T-cell (primary cell): Measurements from ENCODE around the gene DACT2. TPM values are rescaled to one million over a fixed set of nuclear protein-coding genes. Genes with fewer than 3 reads are reported as not detected.
"Not testable (repeated sequence)": the region's sequence is repeated elsewhere in the genome, so short reads cannot be mapped to it uniquely, and the experiment has no call there.

Experiments used
- ATAC-seq, 4 experiments: fragments of 200-7000 bp in 3 of 4; fragments of 150-1000 bp in 1 of 4; cut with Tn5 transposase; replicated peaks in 1 of 4; 1 replicate in 3 of 4; 2 replicates in 1 of 4; pipeline ENCODE4 v1.10.0; 2021; ENCODE audit warnings: moderate library complexity in 3 of 4, mild to moderate bottlenecking in 2 of 4, moderate number of reproducible peaks in 1 of 4
- CTCF ChIA-PET, 2 donors: fragments of 300-600 bp; sonication (Branson Sonifier 250); formaldehyde crosslinking; loops; one replicate each; lab custom pipeline; 2022; ENCODE audit warnings: antibody characterized with exemption in 2 of 2; lab: Charles Lee
- POLR2A ChIA-PET, 2 donors: fragments of 300-600 bp; sonication (Branson Sonifier 250); formaldehyde crosslinking; loops; one replicate each; lab custom pipeline; 2022; ENCODE audit warnings: antibody characterized with exemption in 2 of 2; lab: Charles Lee
- DNase-seq, 35 experiments: peaks; one replicate each; pipeline versions ENCODE4 v3.0.0 to v3.0.0-alpha.2; 2013 to 2023
- H3K27ac ChIP-seq: one replicate; pipeline ENCODE4 v1.5.1; 2013; ENCODE audit warnings: low read length
- H3K27me3 ChIP-seq, 2 experiments: replicated peaks in 1 of 2; 1 replicate in 1 of 2; 2 replicates in 1 of 2; pipeline versions ENCODE4 v1.6.1 to v1.7.0; 2013; ENCODE audit warnings: low read length in 1 of 2, mixed read lengths in 1 of 2; ENCODE audit not compliant: control insufficient read depth in 2 of 2, insufficient read depth in 2 of 2; ENCODE audit errors: extremely low read depth in 1 of 2
- H3K36me3 ChIP-seq, 2 donors: 1 replicate in 1 of 2; 2 replicates in 1 of 2; pipeline versions ENCODE4 v1.6.1 to v1.7.0; 2013; ENCODE audit warnings: low read length in 1 of 2; ENCODE audit not compliant: control insufficient read depth in 2 of 2, insufficient read depth in 1 of 2; ENCODE audit errors: extremely low read depth in 1 of 2
- H3K4me1 ChIP-seq, 2 experiments: 1 replicate in 1 of 2; 2 replicates in 1 of 2; pipeline versions ENCODE4 v1.6.1 to v1.7.0; 2013; ENCODE audit warnings: low read length in 2 of 2, mixed read lengths in 1 of 2; ENCODE audit not compliant: insufficient read depth in 2 of 2, control insufficient read depth in 1 of 2; ENCODE audit errors: extremely low read depth in 1 of 2
- H3K4me3 ChIP-seq, 2 donors: 1 replicate in 1 of 2; 2 replicates in 1 of 2; pipeline versions ENCODE4 v1.5.1 to v1.7.0; 2013; ENCODE audit warnings: mild to moderate bottlenecking in 2 of 2, low read length in 1 of 2, moderate library complexity in 1 of 2; ENCODE audit not compliant: control insufficient read depth in 1 of 2; ENCODE audit errors: extremely low read depth in 1 of 2
- H3K9me3 ChIP-seq: 2 replicates; pipeline ENCODE4 v1.7.0; 2013
- H3K27ac Mint-ChIP-seq, 2 donors: one replicate each; pipeline ENCODE4 v1.8.0; 2020 to 2021; ENCODE audit warnings: mild to moderate bottlenecking in 2 of 2, mixed read lengths in 2 of 2
- H3K27me3 Mint-ChIP-seq, 2 donors: one replicate each; pipeline ENCODE4 v1.8.0; 2021 to 2022; ENCODE audit warnings: mixed read lengths in 2 of 2
- H3K36me3 Mint-ChIP-seq: one replicate; pipeline ENCODE4 v1.8.0; 2021; ENCODE audit warnings: mixed read lengths
- H3K4me1 Mint-ChIP-seq, 3 donors: one replicate each; pipeline ENCODE4 v1.8.0; 2020 to 2022; ENCODE audit warnings: mixed read lengths in 3 of 3, mild to moderate bottlenecking in 1 of 3
- H3K4me3 Mint-ChIP-seq, 3 donors: one replicate each; pipeline ENCODE4 v1.8.0; 2020 to 2022; ENCODE audit warnings: mild to moderate bottlenecking in 3 of 3, mixed read lengths in 3 of 3, moderate library complexity in 3 of 3
- H3K9me3 Mint-ChIP-seq, 3 donors: one replicate each; pipeline ENCODE4 v1.8.0; 2020 to 2022; ENCODE audit warnings: mixed read lengths in 3 of 3
- WGBS: methylation state at CpG from one replicate; pipeline ENCODE4 v1.1.5; 2013; ENCODE audit warnings: missing lambda C conversion rate; ENCODE audit not compliant: insufficient coverage; 5-methylcytosine and 5-hydroxymethylcytosine counted together
- total RNA-seq, 35 experiments: library from RNA in 6 of 35; stranded (reverse) in 6 of 35; fragments of 120-200 nt in 1 of 35; gene quantifications; one replicate each; pipeline versions ENCODE4 v1.2.1 to v1.2.4 and lab custom pipeline; 2013 to 2026

Gene DACT2
- total RNA-seq, 5 donors from 2014 or later (not counting 1 experiment from before 2014, with no cell fraction given): not detected

DNA sequence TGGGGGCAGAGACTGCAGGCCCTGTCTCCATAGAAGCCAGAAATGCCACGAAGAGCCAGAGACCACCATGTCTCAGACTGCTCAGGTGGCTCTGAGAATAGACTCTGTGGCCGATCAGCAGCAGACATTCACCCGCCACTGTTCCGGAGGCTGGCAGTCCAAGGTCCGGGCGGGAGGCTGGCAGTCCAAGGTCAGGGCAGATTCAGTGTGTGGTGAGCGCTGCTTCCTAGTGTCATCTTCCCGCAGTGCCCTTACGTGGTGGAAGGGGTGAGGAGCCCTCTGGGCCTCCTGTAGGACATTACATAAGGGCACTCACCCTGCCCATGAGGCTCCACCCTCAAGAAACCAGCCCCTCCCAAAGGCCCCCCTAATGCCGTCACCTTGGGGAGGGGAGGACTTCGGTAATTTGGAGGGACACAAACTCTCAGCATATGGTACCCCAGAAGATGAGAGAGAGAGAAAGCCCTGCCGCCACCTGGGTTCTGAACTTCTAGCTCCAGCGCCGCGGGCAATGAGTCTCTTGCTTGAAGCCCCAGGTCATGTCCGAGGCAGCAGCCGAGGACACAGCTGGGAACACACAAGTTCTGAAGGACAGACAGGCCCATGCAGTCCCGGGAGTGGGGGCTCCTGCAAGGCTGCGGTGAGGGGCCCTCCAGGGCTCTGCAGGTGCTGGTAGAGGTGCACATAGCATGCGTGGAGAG is 36.4 kb downstream of the DACT2 start:
- Histone ChIP-seq H3K9me3 (no peaks in the 10 kb centered on the region), H3K4me1 (no peaks in the 10 kb centered on the region), H3K36me3 (no peaks in the 10 kb centered on the region), H3K27ac (no peak overlapping the region), H3K27me3 (peaks cover 0 to 26% of the 10 kb centered on the region in 2 experiments), H3K4me3 (no peak overlapping the region)
- ATAC-seq: no peak
- Mint-ChIP-seq H3K27me3 (peaks cover 6 to 9% of the 10 kb centered on the region in 2 donors), H3K27ac (no peak overlapping the region), H3K4me3 (no peak overlapping the region), H3K9me3 (peaks cover 0 to 2% (median 0%) of the 10 kb centered on the region in 3 donors), H3K4me1 (peaks cover 0 to 3% (median 0%) of the 10 kb centered on the region in 3 donors), H3K36me3 (no peaks in the 10 kb centered on the region)
- WGBS: 93% methylated on average over 15 of the region's 20 CpGs
- CTCF ChIA-PET: no interaction called here
- DNase-seq: no peak
- POLR2A ChIA-PET: no interaction called here

DNA sequence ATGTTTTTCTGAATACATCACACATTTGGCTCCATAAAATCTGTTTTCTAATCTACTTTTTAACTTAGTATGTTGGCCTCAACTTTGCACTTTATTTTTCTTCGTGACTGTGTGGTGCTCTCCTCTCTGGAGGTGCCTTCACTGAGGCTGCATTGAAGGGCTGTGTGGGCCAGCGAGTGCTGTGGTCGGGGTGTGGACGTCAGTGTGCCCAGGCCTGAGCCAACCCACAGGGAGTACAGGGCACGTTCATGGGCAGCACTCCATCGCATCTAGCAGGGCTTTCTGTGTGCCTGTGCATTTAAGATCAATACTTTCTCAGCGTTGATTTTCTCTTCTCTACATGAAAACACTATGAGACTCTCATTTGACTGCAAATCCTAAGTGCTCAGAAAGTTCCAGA is 37.8 kb downstream of the DACT2 start:
- no peak for ATAC-seq
- 73% methylated on average over 5 of the region's 7 CpGs for WGBS
- POLR2A ChIA-PET: no interaction called here

DNA sequence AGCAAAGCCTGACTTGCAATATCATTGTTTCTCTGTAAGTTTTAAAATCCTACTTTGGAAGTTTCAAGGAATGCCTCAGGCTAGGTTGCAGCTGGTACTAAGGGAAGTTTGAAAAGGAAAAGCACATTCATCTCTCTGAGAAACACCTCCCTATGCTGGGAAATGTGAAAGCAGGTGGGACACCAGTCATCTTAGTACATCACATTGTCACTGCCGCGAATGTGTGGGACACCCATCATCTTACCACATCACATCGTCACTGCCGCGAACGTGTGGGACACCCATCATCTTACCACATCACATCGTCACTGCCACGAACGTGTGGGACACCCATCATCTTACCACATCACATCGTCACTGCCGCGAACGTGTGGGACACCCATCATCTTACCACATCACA is 38.3 kb downstream of the DACT2 start:
- POLR2A ChIA-PET, H3K9me3 Mint-ChIP-seq, H3K4me1 ChIP-seq: not testable (repeated sequence)

More for the DNA sequence above, 37.8 kb downstream of the DACT2 start:
- Histone ChIP-seq H3K27ac (no peak overlapping the region), H3K4me3 (no peak overlapping the region), H3K9me3 (no peaks in the 10 kb centered on the region), H3K36me3 (no peaks in the 10 kb centered on the region), H3K27me3 (peaks cover 0 to 31% of the 10 kb centered on the region in 2 experiments), H3K4me1 (no peaks in the 10 kb centered on the region)
- Mint-ChIP-seq H3K4me1 (no peaks in the 10 kb centered on the region), H3K27ac (no peak overlapping the region), H3K36me3 (no peaks in the 10 kb centered on the region), H3K9me3 (peaks cover 0 to 5% (median 0%) of the 10 kb centered on the region in 3 donors), H3K27me3 (peaks cover 14 to 19% of the 10 kb centered on the region in 2 donors), H3K4me3 (no peak overlapping the region)
- peak in 1 of 35 experiments; percentile 7 for DNase-seq
- CTCF ChIA-PET: no interaction called here

DNA sequence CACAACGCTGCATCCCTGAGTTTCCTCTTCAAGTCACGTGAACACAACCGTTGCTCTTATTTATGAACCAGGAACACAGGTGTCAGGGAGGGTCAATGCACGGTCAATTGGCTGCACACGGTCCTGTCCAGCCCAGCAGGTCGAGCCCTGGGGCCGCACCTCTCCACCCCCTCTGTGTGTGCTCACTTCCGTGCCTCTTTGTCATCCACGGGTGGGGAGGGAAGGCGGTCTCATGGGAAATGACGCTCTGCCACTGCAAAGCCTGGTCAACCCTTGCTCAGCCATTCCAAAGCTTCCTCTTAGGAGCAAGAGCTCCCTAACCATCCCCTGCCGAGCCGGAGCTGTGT is 38.7 kb downstream of the DACT2 start:
- H3K4me1 ChIP-seq: no peaks in the 10 kb centered on the region
- no peak overlapping the region for H3K4me3 ChIP-seq
- H3K27me3 ChIP-seq: peaks cover 0 to 38% of the 10 kb centered on the region in 2 experiments
- H3K9me3 ChIP-seq: no peaks in the 10 kb centered on the region
- 73% methylated on average over 8 of the region's 13 CpGs for WGBS
- H3K27ac Mint-ChIP-seq: no peak overlapping the region
- ATAC-seq: no peak
- no peaks in the 10 kb centered on the region for H3K36me3 Mint-ChIP-seq
- POLR2A ChIA-PET: no interaction called here
- CTCF ChIA-PET: no interaction called here
- H3K4me3 Mint-ChIP-seq: no peak overlapping the region
- H3K9me3 Mint-ChIP-seq: peaks cover 0 to 5% (median 0%) of the 10 kb centered on the region in 3 donors
- no peaks in the 10 kb centered on the region for H3K36me3 ChIP-seq
- no peak overlapping the region for H3K27ac ChIP-seq
- no peaks in the 10 kb centered on the region for H3K4me1 Mint-ChIP-seq
- peaks cover 14 to 19% of the 10 kb centered on the region in 2 donors for H3K27me3 Mint-ChIP-seq
- DNase-seq: no peak

More for the DNA sequence above, 38.3 kb downstream of the DACT2 start:
- peaks cover 0 to 35% of the 10 kb centered on the region in 2 experiments for H3K27me3 ChIP-seq
- no CpG with 5 or more reads among the region's 13 CpGs for WGBS
- CTCF ChIA-PET, H3K27ac Mint-ChIP-seq, H3K4me1 Mint-ChIP-seq, H3K4me3 ChIP-seq, H3K27ac ChIP-seq, H3K4me3 Mint-ChIP-seq, ATAC-seq, H3K36me3 Mint-ChIP-seq, H3K36me3 ChIP-seq, DNase-seq, H3K9me3 ChIP-seq: not testable (repeated sequence)
- peaks cover 14 to 19% of the 10 kb centered on the region in 2 donors for H3K27me3 Mint-ChIP-seq

DNA sequence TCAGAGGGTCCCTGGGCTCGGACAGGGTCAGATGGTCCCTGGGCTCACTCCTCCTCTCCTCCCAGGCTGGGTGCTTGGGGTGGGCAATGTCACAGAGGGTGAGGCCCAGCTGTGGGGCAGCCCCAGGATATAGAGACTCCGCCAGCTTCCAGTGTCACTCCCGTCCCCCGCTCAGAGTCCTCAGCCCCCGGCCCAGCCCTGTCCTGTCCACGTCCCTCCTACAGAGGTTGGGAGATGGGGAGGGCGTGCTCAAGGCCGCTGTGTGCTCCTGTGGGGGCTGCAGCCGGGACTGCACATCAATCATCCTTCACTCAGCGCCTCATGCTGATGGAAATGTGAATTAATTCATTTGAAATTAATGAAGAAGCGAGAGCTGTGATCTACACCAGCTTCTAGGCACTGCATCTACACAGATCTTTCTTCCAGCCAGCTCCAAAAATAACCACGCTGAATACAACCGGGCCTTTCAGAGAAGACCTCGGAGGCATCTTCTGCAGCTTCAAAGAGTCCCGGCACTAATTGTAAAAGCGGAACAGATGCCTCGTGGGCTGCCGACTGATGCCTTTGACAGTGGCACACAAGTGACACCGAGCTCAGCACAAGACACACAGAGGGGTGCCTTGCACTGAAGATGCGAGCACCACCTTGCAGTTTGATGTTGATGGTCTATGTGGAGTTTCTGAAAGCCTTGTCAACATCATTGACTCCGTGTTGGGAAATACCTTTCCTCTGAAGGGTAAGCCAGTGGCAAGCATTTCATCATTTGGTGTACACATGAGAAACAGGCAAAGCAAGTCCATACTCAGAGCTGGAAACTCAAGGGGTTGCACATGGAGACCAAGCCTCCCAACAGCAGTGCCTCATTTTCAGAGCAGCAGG is 39.3 kb downstream of the DACT2 start:
- peaks cover 0 to 42% of the 10 kb centered on the region in 2 experiments for H3K27me3 ChIP-seq
- POLR2A ChIA-PET: no interaction called here
- WGBS: 79% methylated on average over 13 of the region's 21 CpGs

DNA sequence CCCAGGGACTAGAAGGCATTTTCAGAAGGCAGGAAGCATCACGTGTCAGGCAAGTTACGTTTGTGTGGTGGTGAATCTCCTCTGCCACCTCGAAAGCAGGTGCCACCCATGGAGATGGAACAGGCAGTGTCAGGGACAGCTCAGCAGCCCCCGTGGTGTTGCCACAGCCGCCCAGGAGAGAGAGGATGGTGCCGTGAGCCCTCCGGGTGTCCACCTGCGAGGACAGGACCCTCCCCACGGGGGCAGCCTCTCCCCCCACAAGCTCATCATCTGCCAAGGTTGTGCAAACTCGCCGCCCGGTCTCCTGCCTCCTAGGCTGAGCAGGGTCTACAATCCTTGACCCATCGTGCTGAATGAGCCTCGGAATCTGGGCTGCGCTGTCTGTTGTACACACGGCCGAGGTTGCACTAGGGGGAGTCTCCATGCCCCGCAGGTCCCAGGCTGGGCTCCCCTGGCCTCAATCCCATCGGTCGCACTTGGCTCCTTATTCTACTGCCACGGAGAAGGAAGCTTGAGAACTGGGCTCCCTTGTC is 40.1 kb downstream of the DACT2 start:
- no peak overlapping the region for H3K27ac Mint-ChIP-seq
- DNase-seq (no peak), ATAC-seq (no peak)
- H3K4me3 Mint-ChIP-seq: no peak overlapping the region
- Histone ChIP-seq H3K4me3 (no peak overlapping the region), H3K4me1 (no peaks in the 10 kb centered on the region), H3K9me3 (no peaks in the 10 kb centered on the region), H3K36me3 (no peaks in the 10 kb centered on the region), H3K27me3 (peaks cover 0 to 49% of the 10 kb centered on the region in 2 experiments), H3K27ac (no peak overlapping the region)
- H3K4me1 Mint-ChIP-seq: no peaks in the 10 kb centered on the region
- peaks cover 18 to 27% of the 10 kb centered on the region in 2 donors for H3K27me3 Mint-ChIP-seq
- ChIA-PET POLR2A (no interaction called here), CTCF (no interaction called here)
- no peaks in the 10 kb centered on the region for H3K36me3 Mint-ChIP-seq
- 77% methylated on average over 21 of the region's 21 CpGs for WGBS
- H3K9me3 Mint-ChIP-seq: peaks cover 0 to 5% (median 0%) of the 10 kb centered on the region in 3 donors

More for the DNA sequence above, 39.3 kb downstream of the DACT2 start:
- CTCF ChIA-PET: no interaction called here
- Mint-ChIP-seq H3K27me3 (peaks cover 14 to 24% of the 10 kb centered on the region in 2 donors), H3K9me3 (peaks cover 0 to 5% (median 0%) of the 10 kb centered on the region in 3 donors), H3K27ac (no peak overlapping the region), H3K36me3 (no peaks in the 10 kb centered on the region), H3K4me3 (no peak overlapping the region), H3K4me1 (no peaks in the 10 kb centered on the region)
- ATAC-seq (no peak), DNase-seq (no peak)
- H3K4me3 ChIP-seq: no peak overlapping the region
- no peaks in the 10 kb centered on the region for H3K36me3 ChIP-seq
- H3K4me1 ChIP-seq: no peaks in the 10 kb centered on the region
- H3K27ac ChIP-seq: no peak overlapping the region
- H3K9me3 ChIP-seq: no peaks in the 10 kb centered on the region
